ENCODE data around the gene EPAS1. TPM values are rescaled to one million over a fixed set of nuclear protein-coding genes. Genes with fewer than 3 reads are reported as not detected.

EPAS1 gene
- total RNA-seq, 1 experiment from 2014 or later, result 20.7 TPM

- no peak for DNase-seq (ENCODE audit: low spot score)
Observed at GRCh38 chr2:46407852-46408455, 110.7 kb downstream of the EPAS1 start.

- no peak for DNase-seq (ENCODE audit: low spot score)
Observed at GRCh38 chr2:46409756-46410155, 112.5 kb downstream of the EPAS1 start.

GRCh38 chr2:46410273-46411244 is 113.4 kb downstream of the EPAS1 start:
- no peak for DNase-seq (ENCODE audit: low spot score)

- no peak for DNase-seq (ENCODE audit: low spot score)
Observed at GRCh38 chr2:46411245-46411641, 114.0 kb downstream of the EPAS1 start.

- no peak for DNase-seq (ENCODE audit: low spot score)
Observed at GRCh38 chr2:46411985-46412384, 114.8 kb downstream of the EPAS1 start.

- DNase-seq (ENCODE audit: low spot score), result no peak
Observed at GRCh38 chr2:46413111-46413510, 115.9 kb downstream of the EPAS1 start.

GRCh38 chr2:46413631-46414030 is 116.4 kb downstream of the EPAS1 start:
- DNase-seq (ENCODE audit: low spot score), result no peak

- no peak for DNase-seq (ENCODE audit: low spot score)
Observed at GRCh38 chr2:46414701-46415100, 117.5 kb downstream of the EPAS1 start.

- DNase-seq (ENCODE audit: low spot score), result no peak
Observed at GRCh38 chr2:46416280-46416679, 119.1 kb downstream of the EPAS1 start.

GRCh38 chr2:46416739-46417403 is 119.7 kb downstream of the EPAS1 start:
- DNase-seq (ENCODE audit: low spot score), result peak; percentile 42

- DNase-seq (ENCODE audit: low spot score), result no peak
Observed at GRCh38 chr2:46420945-46421344, 123.7 kb downstream of the EPAS1 start.

GRCh38 chr2:46421361-46421760 is 124.2 kb downstream of the EPAS1 start:
- DNase-seq (ENCODE audit: low spot score), result no peak

- no peak for DNase-seq (ENCODE audit: low spot score)
Observed at GRCh38 chr2:46422717-46423394, 125.6 kb downstream of the EPAS1 start.

GRCh38 chr2:46424937-46425336 is 127.7 kb downstream of the EPAS1 start:
- no peak for DNase-seq (ENCODE audit: low spot score)

GRCh38 chr2:46428911-46429436 is 131.8 kb downstream of the EPAS1 start:
- no peak for DNase-seq (ENCODE audit: low spot score)

GRCh38 chr2:46430413-46430812 is 133.2 kb downstream of the EPAS1 start:
- no peak for DNase-seq (ENCODE audit: low spot score)

GRCh38 chr2:46430992-46431391 is 133.8 kb downstream of the EPAS1 start:
- DNase-seq (ENCODE audit: low spot score), result no peak

GRCh38 chr2:46431481-46432235 is 134.5 kb downstream of the EPAS1 start:
- no peak for DNase-seq (ENCODE audit: low spot score)

GRCh38 chr2:46434851-46435273 is 137.7 kb downstream of the EPAS1 start:
- no peak for DNase-seq (ENCODE audit: low spot score)

- no peak for DNase-seq (ENCODE audit: low spot score)
Observed at GRCh38 chr2:46435353-46435752, 138.1 kb downstream of the EPAS1 start.

Measured in HT-29 (cell line).